Activated CD8-positive, alpha-beta T cell treated with anti-CD3 and anti-CD28 coated beads for 36 hours (primary cell): ENCODE data around the gene PRKAG2. TPM values are rescaled to one million over a fixed set of nuclear protein-coding genes. Genes with fewer than 3 reads are reported as not detected.

Experiments
- ATAC-seq: fragments of 200-7000 bp; cut with Tn5 transposase; one replicate; pipeline ENCODE4 v1.10.0; 2021; ENCODE audit warnings: mild to moderate bottlenecking, moderate library complexity
- CTCF ChIA-PET: fragments of 350-600 bp; sonication (Branson Sonifier 250); formaldehyde crosslinking; loops from one replicate; lab custom pipeline; 2021; ENCODE audit warnings: antibody characterized with exemption; lab: Charles Lee
- POLR2A ChIA-PET: fragments of 350-600 bp; sonication (Branson Sonifier 250); formaldehyde crosslinking; loops from one replicate; lab custom pipeline; 2021; ENCODE audit warnings: antibody characterized with exemption; lab: Charles Lee
- DNase-seq: peaks from one replicate; pipeline ENCODE4 v3.0.0-alpha.2; 2020
- H3K27ac Mint-ChIP-seq: one replicate; pipeline ENCODE4 v1.8.0; 2021; ENCODE audit warnings: mild to moderate bottlenecking, mixed read lengths
- H3K27me3 Mint-ChIP-seq: one replicate; pipeline ENCODE4 v1.8.0; 2021; ENCODE audit warnings: mixed read lengths
- H3K36me3 Mint-ChIP-seq: one replicate; pipeline ENCODE4 v1.8.0; 2021; ENCODE audit warnings: low read depth, mixed read lengths
- H3K4me1 Mint-ChIP-seq: one replicate; pipeline ENCODE4 v1.8.0; 2021; ENCODE audit warnings: low read depth, mixed read lengths
- H3K4me3 Mint-ChIP-seq: one replicate; pipeline ENCODE4 v1.8.0; 2021; ENCODE audit warnings: mild to moderate bottlenecking, moderate library complexity, mixed read lengths
- H3K9me3 Mint-ChIP-seq: one replicate; pipeline ENCODE4 v1.8.0; 2021; ENCODE audit warnings: mixed read lengths
- CTCF ChIP-seq: fragments of 200-600 bp; IDR thresholded peaks from one replicate; pipeline ENCODE4 v1.8.0; 2022; ENCODE audit warnings: antibody characterized with exemption, mild to moderate bottlenecking
- intact Hi-C: fragments of 100-400 bp; cut with micrococcal nuclease; formaldehyde crosslinking; loops from one replicate; pipeline ENCODE4 v1.10.0; 2022
- total RNA-seq, 2 experiments: library from RNA; stranded (reverse); gene quantifications; one replicate each; pipeline ENCODE4 v1.2.3, GENCODE V29; 2021

PRKAG2 gene
- total RNA-seq, 2 experiments from 2014 or later: 17.0 to 19.2 TPM

DNA sequence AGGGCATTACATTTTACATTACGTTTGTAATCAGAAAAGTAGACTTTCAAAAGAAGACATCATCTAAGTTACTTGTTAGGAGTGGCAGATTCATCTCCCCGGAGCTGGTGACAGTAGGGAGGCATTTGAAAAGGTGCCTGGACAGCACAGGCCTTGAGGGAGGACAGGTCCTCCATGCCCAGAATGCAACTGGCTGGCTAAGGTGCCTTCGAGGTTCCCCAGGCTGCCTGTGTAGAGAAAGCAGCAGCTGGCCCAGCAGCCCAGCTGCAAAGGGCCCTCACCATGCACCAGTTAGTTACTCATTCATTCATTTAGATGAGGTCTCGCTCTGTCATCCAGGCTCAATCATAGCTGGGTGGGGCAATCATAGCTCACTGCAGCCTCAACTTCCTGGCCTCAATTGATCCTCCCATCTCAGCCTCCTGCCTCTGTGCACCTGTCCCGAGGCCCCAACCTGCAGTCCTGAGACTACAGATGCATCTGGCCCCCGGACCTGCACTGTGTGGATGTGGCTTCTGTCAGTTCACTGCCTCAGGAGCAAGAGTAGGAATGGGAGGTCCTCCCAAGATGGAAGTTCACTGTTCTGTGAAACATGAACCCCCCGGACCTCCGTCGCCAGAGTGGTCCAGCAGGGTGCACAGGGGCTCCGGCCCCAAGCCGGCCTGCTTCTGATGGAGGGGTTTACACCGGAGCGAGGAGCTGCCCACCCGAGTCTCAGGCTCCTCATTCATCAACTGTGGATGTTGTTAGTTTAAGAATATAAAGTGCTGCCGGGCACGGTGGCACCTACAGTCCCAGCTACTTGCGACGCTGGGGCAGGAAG is 36.6 kb downstream of the PRKAG2 start:
- ATAC-seq (no peak), DNase-seq (peak; percentile 10)
- CTCF ChIA-PET: interaction anchor here (0.7 to 1.2 kb wide), 4 partner anchors 11 to 58 kb away, joined by 3 to 4 read pairs (median 3); no protein-coding TSS in a partner anchor
- TF ChIP-seq CTCF: no peak
- no peaks in the 10 kb centered on the region for H3K27me3 Mint-ChIP-seq
- H3K9me3 Mint-ChIP-seq: no peaks in the 10 kb centered on the region
- H3K27ac Mint-ChIP-seq: peak overlapping the region; percentile 87
- H3K36me3 Mint-ChIP-seq: no peaks in the 10 kb centered on the region
- POLR2A ChIA-PET: interaction anchor here (0.9 to 1.6 kb wide), 5 partner anchors 8 to 71 kb away, joined by 3 to 6 read pairs (median 4); partner anchors contain the start of gene PRKAG2
- H3K4me3 Mint-ChIP-seq: no peak overlapping the region
- intact Hi-C loops: no loop called here
- peaks cover 19% of the 10 kb centered on the region for H3K4me1 Mint-ChIP-seq

GRCh38 chr7:151839451-151839921 is 37.4 kb downstream of the PRKAG2 start:
- no peak for ATAC-seq
- POLR2A ChIA-PET: interaction anchor here (0.9 to 1.6 kb wide), 6 partner anchors 8 to 322 kb away, joined by 3 to 6 read pairs (median 4); partner anchors contain the start of gene PRKAG2
- Mint-ChIP-seq H3K27ac (peak overlapping the region; percentile 87), H3K4me3 (peak overlapping the region; percentile 60), H3K9me3 (no peaks in the 10 kb centered on the region), H3K27me3 (no peaks in the 10 kb centered on the region), H3K36me3 (no peaks in the 10 kb centered on the region), H3K4me1 (peaks cover 24% of the 10 kb centered on the region)
- intact Hi-C loops: no loop called here
- DNase-seq: no peak
- CTCF ChIA-PET: interaction anchor here (0.8 to 1.1 kb wide), 4 partner anchors 8 to 57 kb away, joined by 3 to 8 read pairs (median 4); no protein-coding TSS in a partner anchor
- no peak for TF ChIP-seq CTCF

DNA sequence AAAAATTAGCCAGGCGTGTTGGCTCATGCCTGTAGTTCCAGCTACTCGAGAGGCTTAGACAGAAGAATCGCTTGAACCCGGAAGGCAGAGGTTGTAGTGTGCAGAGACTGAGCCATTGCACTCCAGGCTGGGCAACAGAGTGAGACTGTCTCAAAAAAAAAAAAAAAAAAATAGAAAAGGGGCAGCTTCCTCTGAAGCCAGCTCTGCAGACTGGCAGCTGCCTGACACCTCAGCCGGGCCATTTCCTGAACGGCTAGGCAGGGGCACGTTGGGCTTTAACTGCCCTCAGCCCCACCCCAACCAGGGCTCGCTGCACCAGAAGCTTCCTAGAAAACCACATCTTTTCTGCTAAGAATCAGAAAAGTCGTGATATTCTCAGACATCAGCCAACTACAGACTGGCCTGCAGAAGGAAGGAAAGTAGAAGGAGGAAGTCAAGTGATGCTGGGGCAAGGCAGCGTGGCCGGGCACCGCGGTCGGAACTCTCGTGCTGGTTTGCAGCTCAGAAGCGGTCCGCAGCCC is 38.0 kb downstream of the PRKAG2 start:
- DNase-seq (peak; percentile 77), ATAC-seq (peak; percentile 92)
- ChIA-PET CTCF (interaction anchor here (0.9 to 1.1 kb wide), 4 partner anchors 8 to 56 kb away, joined by 3 to 8 read pairs (median 4); partner anchors contain the start of gene PRKAG2), POLR2A (interaction anchor here (0.8 to 1.6 kb wide), 7 partner anchors 9 to 321 kb away, joined by 3 to 6 read pairs (median 3); partner anchors contain the start of gene PRKAG2)
- intact Hi-C loops: no loop called here
- Mint-ChIP-seq H3K4me1 (peaks cover 30% of the 10 kb centered on the region), H3K27me3 (no peaks in the 10 kb centered on the region), H3K9me3 (no peaks in the 10 kb centered on the region), H3K27ac (peak overlapping the region; percentile 87), H3K4me3 (peak overlapping the region; percentile 60), H3K36me3 (no peaks in the 10 kb centered on the region)
- no peak for TF ChIP-seq CTCF

DNA sequence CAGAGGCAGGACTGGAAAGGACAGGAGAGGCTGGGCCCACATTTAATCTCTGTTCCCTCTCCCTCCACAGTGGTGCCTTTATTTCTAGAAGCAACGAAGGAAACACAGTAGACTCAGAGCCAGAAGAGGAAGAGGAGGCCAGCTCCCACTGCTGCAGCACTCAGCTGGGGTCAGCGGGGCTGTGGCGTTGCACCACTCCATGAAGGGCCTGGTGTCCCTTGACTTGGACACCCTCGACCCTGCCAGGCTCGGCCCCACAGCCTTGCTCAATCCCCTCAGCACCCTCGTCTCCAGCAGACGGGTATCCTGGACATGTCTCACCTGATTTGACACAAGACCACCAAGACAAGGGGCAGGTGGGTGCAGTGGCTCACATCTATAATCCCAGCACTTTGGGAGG is 38.8 kb downstream of the PRKAG2 start:
- Mint-ChIP-seq H3K36me3 (no peaks in the 10 kb centered on the region), H3K9me3 (no peaks in the 10 kb centered on the region), H3K4me1 (peaks cover 33% of the 10 kb centered on the region), H3K27me3 (no peaks in the 10 kb centered on the region), H3K4me3 (no peak overlapping the region), H3K27ac (peak overlapping the region; percentile 49)
- ChIA-PET POLR2A (interaction anchor here (1.1 kb wide), 2 partner anchors 19 to 321 kb away, joined by 3 read pairs; no protein-coding TSS in a partner anchor), CTCF (interaction anchor here (0.9 to 1.4 kb wide), 2 partner anchors 17 to 39 kb away, joined by 3 read pairs; partner anchors contain the start of gene PRKAG2)
- intact Hi-C loops: no loop called here
- ATAC-seq (no peak), DNase-seq (no peak)
- no peak for TF ChIP-seq CTCF
